Activated naive CD4-positive, alpha-beta T cell (primary cell): ENCODE measurements around the gene PMM2.

Experiments used
- DNase-seq, 4 experiments: peaks; one replicate each; lab custom pipeline; 2025; lab: John Stamatoyannopoulos, UW

The PMM2 gene

DNA sequence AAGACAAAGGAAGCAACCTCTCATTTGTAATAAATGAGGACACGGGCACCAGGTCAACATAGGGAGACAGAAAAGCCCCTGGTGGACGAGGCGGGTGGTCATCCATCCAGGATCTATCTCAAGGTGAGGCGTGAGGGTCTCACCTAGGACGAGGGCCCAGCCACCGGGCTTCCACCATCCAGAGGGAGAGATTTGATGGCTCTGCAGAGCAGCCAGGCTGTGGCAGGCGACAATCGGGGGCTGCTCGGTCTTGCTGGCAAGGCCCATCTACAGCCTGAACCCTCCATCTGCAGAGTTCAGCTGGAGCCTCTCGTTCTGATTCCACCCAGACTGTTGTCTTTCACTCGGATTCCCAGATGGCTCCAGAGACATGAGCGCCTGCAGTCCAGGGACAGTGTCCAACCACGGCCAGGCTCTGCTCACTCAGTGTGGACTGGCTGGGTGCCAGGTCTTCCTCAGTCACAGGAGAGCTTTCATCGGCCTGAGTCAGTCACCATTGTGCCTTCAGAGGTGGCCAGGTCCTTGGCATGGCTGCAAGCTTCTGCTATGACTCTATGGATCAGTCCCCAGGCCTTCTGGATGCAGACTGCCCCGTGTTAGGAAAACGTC is 90.4 kb downstream of the PMM2 start:
- DNase-seq: no peak

DNA sequence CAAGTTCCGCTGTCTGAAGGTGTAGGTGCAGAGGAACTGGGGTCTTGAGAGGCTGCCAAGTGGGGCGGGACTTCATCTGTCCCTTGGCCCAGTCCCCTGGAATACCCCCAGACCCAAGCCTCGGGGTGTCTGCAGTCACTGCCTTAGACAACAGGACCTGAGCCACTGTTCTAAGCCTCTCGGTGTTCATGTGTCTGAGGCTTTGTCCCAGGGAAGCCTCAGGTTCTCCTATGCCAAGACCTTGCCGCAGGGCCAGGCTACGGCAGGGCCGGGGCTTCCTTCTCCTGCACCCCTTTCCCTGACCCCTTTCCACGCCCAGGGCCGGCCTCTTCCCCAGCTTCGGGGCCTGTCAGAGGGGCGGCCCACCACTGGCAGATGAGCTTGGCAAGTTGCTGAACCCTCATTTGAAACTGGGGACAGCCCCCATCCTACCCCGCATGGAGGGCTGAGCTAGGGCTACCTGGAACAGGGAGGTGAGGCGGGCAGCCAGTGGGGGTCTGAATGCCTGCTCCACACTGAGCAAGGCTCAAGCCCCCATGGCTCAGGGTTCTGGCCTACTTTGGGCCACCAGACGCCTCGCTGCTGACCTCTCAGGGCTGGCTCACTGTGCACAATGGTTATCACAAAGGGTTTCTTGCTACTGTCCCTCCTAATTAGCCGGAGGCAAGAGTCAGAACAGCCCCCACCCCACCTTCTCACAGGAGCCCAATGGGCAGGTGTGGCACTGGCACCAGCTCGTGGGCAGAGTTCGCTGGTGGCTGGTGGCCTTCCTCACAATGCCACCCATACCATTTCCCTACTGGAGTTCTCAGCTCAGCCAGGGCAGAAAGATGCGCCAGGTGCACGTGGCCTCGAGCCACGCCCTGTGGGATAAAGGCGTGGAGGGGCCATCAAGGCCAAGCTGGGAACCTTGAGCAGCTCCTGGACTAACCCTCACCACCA is 91.6 kb downstream of the PMM2 start:
- no peak for DNase-seq

DNA sequence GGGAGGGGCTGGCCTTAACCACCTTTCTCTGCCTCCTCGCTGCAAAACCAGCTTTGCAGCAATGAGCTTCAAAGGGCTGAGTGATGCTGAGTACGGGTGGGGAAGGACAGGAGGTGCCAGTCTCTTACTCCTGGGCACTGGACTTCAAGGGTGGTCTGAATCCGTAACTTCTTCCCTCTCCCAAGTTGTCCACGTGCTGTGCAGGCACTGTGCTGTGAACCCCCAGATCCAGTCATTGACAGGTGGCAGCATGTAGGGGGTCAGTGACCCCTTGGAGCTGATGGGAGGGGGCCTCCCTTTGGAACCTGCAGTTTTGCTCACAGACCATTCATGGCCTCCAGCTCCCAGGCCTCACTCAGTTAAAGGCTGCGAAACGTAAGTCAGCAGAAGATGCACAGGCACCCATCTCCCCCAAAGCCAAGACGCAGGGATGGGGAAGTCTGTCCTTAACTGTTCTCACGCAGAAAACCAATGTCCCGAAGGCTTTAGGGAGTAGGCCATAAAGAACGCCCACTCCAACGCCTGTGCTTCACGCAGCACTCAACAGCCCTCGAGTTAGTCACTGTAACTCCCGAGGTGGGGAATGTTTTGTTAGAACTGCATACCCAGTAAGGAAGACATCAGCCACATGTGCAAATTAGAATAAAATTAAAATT is 92.4 kb downstream of the PMM2 start:
- no peak for DNase-seq

DNA sequence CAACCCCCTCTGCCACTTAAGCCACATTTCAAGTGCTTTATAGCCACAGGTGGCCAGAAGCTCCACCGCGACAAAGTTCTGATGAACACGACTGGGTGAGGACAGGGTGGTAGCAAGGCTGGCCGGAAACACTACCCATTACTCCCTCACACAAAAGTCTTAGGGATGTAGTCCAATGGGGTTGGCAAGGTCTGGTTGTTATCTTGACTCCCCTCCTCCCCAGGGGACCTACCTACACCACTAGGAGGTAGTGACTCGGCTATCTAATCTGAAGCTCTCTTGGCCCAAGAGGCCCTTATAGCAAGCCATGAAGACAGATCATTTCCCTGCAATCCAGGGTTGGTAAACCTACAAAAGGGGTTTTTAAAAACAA is 92.9 kb downstream of the PMM2 start:
- DNase-seq: no peak

DNA sequence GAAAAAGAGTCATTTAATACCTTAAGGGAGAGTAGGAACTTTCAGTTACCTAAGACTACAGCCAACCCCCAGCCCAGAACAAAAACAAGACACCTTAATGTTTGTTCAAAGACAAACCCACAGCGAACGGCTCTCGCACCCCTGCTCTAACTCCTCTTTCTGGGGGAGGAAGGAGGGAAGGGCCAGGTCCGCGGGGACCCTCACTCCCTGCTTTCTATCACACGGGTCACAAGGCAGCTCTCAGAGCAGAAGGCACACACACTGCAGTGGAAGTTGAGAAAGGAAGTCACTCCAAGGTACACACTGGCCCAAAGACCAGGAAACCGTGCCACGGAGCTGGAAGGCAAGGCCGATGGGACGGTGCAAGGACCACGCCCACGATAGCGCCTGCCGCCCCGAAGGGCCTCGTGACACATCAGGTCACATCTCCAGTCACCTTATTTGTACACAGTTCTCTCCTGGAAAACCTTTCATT is 94.5 kb downstream of the PMM2 start:
- DNase-seq: no peak

DNA sequence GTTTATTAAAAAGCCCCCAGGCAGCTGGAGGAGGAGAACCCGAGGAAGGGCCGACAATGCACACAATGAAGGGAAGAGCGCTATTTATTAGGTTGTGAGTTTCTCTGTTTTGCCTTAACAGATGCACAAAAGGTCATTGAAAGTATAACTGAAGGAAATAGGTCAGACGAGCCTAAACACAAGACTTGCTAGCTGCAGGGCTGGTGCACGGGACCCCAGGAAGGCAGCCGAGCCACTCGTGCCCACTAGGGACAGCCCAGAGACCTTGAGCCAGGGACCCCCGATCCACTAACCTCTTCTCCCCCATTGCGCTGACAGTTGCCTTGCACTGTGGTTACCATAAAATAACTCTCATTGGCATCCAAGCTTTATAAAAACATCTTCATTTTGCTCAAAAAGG is 95.8 kb downstream of the PMM2 start:
- no peak for DNase-seq

DNA sequence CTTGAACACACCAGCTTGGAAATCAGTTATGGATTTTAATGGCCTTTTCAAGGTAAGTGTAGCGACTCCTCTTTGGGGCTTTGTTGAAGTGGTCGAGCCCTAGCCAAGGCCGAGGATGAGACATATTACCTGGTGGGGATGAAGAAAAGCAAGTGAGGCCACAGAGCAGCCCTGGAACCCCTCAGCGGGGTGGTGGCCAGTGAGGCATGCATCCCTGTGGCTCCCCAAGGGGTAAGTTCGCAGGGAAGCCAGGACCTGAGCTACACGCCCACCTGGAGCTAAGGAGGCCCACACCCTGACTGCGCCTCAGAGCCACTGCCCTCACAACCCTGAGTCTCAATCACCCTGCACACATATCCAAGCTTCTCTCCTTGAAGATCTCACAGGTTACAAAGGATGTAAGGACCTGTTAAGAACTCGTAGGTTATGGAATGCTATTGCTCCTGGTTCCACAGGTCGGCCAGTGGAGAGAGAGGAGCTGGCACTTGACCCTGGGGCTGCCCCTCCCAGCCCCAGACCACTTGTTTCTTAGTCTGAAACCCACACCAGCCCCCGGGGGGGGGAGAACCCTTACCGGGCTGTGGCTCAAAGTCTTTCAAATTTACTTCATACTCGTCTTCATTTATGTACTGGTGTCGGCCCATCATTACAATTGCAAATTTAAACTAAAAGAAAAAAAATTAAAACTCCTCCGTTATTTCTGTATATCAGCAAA is 96.5 kb downstream of the PMM2 start:
- DNase-seq: no peak

DNA sequence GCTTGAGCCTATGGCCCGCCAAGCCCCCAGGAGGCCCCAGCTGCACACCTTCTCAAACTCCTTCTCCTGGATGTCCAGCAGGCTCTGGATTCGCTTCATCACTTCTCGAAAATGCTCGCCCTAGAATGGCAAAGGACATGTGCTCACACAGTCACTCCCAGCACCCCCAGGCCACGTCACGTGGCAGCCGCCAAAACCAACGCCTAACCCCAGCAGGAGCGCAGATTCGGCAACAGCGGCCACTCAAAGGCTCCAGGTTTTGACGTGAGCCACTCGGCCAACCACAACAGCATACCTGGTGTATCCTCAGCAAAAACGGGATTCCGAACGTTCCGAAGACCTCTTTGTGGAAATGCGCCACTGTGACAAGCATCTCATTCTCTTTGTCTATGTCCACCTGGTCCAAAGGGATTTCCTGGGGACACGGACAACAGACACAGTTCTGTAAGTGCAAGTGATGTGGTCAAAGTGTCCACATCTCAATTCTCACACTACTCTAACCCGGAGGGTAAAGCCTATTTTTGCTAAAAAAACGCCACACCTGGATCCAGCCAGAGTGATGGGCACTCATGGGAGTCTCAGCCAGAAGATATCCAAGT is 97.2 kb downstream of the PMM2 start:
- no peak for DNase-seq

DNA sequence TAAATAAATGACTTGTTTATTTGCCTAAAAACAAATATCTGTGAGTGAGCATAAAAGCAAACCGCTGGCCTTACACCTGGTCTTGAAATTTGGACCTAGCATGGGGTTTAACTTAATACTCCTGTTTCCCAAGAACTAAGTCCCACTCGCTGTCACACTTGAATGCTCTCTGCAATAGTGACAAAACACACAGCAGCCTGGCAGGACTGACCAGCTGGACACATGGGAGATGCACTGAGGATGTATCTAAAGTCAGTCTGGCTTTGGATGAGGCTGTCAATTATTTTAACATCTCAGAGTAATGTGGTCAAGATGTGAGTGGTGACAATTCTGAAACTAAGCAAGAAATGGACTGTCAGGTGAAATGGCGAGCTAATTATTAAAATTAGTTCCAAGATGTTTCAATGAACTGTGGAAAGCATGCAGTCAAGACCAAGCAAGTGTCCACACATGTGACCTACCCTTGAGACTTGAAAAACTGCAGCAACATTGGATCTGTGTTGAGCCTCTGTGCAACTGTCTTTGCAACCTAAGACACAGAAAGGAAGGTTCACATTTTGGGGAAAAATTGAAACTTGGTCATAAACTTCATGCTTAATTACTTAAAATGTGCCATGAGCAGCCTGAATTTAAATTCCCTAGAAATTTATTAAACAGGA is 101.2 kb downstream of the PMM2 start:
- DNase-seq: no peak
